MM.1S (cell line): ENCODE results near the gene EBF3.

Experiments used
- EZH2 ChIP-seq: fragments of 300-600 bp; sonication (generic); optimal IDR thresholded peaks from 2 replicates; pipeline ENCODE3; 2017; ENCODE audit warnings: low read depth, mild to moderate bottlenecking, antibody characterized with exemption, low read length, mixed read lengths
- EZH2phosphoT487 ChIP-seq: fragments of 300-600 bp; sonication (generic); IDR thresholded peaks from 2 replicates; pipeline ENCODE4 v1.6.1; 2018; ENCODE audit warnings: antibody characterized with exemption, low read length
- TF ChIP-seq, protein P1 (sequence below): fragments of 300-600 bp; sonication (generic); IDR thresholded peaks from 2 replicates; pipeline ENCODE4 v1.5.1; 2016; ENCODE audit warnings: antibody characterized with exemption, low read length, mixed read lengths

DNA sequence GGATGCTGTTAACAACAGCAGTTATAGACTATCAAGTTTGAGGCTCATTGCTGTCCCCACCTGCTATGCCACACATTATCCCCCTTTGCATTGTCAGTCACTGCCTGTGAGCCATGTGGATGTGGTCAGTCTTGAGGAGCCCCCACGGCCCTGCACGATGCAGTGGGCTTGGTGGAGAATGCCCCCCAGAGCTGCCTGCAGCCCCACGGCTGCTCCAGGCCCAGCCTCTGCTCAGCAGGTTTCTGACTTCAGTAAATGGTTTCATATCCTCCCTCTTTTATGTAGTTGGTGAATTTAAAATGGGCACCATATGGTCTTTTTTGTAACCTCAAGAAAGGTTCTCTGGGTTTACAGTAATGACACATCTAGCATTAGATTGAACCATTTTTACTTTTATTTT, 164.1 kb downstream of the EBF3 start:
- TF ChIP-seq, protein P1, sequence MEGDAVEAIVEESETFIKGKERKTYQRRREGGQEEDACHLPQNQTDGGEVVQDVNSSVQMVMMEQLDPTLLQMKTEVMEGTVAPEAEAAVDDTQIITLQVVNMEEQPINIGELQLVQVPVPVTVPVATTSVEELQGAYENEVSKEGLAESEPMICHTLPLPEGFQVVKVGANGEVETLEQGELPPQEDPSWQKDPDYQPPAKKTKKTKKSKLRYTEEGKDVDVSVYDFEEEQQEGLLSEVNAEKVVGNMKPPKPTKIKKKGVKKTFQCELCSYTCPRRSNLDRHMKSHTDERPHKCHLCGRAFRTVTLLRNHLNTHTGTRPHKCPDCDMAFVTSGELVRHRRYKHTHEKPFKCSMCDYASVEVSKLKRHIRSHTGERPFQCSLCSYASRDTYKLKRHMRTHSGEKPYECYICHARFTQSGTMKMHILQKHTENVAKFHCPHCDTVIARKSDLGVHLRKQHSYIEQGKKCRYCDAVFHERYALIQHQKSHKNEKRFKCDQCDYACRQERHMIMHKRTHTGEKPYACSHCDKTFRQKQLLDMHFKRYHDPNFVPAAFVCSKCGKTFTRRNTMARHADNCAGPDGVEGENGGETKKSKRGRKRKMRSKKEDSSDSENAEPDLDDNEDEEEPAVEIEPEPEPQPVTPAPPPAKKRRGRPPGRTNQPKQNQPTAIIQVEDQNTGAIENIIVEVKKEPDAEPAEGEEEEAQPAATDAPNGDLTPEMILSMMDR, result no peak
- no peak for TF ChIP-seq EZH2phosphoT487
- no peak for TF ChIP-seq EZH2
